ENCODE results near the gene XIRP1.
"Not testable (repeated sequence)": the region's sequence is repeated elsewhere in the genome, so short reads cannot be mapped to it uniquely, and the experiment has no call there.

The XIRP1 gene

GRCh38 chr3:39192490-39193092 lies at the start of gene XIRP1:
XIRP1 (minus strand) TSS chr3:39192595; CDS start chr3:39189445, 3,150 bp downstream.
- no peak for DNase-seq (ENCODE audit: low read depth)
- H3K4me3 ChIP-seq (ENCODE audit: low read length), result no peak within 1 kb of the TSS
- TF ChIP-seq, protein P1, sequence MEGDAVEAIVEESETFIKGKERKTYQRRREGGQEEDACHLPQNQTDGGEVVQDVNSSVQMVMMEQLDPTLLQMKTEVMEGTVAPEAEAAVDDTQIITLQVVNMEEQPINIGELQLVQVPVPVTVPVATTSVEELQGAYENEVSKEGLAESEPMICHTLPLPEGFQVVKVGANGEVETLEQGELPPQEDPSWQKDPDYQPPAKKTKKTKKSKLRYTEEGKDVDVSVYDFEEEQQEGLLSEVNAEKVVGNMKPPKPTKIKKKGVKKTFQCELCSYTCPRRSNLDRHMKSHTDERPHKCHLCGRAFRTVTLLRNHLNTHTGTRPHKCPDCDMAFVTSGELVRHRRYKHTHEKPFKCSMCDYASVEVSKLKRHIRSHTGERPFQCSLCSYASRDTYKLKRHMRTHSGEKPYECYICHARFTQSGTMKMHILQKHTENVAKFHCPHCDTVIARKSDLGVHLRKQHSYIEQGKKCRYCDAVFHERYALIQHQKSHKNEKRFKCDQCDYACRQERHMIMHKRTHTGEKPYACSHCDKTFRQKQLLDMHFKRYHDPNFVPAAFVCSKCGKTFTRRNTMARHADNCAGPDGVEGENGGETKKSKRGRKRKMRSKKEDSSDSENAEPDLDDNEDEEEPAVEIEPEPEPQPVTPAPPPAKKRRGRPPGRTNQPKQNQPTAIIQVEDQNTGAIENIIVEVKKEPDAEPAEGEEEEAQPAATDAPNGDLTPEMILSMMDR (conservative IDR thresholded peaks at IDR 0.05; ENCODE audit: low read length), result no peak

- H3K4me3 ChIP-seq (ENCODE audit: low read length), result no peak overlapping the region
- TF ChIP-seq, protein P1 (conservative IDR thresholded peaks at IDR 0.05; ENCODE audit: low read length), result no peak
- no peak for DNase-seq (ENCODE audit: low read depth)
Measured at GRCh38 chr3:39241561-39241960, 49.2 kb upstream of the XIRP1 start.

DNA sequence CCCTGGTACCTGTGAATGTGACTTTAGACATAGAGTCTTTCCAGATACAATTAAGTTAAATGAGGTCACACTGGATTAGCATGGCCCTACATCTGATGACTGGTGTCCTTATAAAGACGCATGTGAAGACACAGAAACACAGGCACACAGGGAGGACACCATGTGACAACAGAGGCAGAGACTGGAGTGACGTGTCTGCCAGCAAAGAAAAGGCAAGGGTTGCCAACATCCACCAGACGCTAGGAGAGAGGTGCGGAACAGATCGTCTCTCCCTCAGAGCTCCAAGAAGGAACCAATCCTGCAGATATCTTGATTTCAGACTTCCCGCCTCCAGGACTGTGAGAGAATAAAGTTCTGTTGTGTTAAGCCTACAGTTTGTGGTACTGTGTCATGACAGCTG lies 44.6 kb upstream of the XIRP1 start:
- no peak for DNase-seq (ENCODE audit: low read depth)
- TF ChIP-seq, protein P1 (conservative IDR thresholded peaks at IDR 0.05; ENCODE audit: low read length), result no peak
- no peak overlapping the region for H3K4me3 ChIP-seq (ENCODE audit: low read length)

GRCh38 chr3:39234651-39235050 lies 42.3 kb upstream of the XIRP1 start:
- DNase-seq (ENCODE audit: low read depth), result no peak
- H3K4me3 ChIP-seq (ENCODE audit: low read length), result no peak overlapping the region
- TF ChIP-seq, protein P1 (conservative IDR thresholded peaks at IDR 0.05; ENCODE audit: low read length), result no peak

DNA sequence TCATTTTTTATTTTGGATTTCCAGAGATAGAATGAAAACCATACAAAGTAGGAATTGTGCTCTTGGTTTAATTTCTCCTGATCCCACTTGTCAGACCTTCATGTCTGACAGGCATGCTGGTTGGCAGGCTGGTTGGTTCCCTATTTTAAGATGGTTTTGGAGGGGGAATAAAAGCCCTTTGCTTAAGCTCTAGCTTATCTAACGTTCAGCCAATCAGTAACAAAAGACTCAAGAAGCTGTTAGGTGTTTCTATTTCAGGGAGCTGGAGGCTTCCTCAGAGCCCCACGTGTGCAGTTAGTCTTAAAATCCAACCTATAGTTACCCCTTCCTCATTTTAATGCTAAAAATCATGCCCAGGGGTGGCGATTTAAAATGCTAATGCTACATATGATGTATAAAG lies 40.5 kb upstream of the XIRP1 start:
- DNase-seq (ENCODE audit: low read depth), result no peak
- no peak overlapping the region for H3K4me3 ChIP-seq (ENCODE audit: low read length)
- TF ChIP-seq, protein P1 (conservative IDR thresholded peaks at IDR 0.05; ENCODE audit: low read length), result no peak

DNA sequence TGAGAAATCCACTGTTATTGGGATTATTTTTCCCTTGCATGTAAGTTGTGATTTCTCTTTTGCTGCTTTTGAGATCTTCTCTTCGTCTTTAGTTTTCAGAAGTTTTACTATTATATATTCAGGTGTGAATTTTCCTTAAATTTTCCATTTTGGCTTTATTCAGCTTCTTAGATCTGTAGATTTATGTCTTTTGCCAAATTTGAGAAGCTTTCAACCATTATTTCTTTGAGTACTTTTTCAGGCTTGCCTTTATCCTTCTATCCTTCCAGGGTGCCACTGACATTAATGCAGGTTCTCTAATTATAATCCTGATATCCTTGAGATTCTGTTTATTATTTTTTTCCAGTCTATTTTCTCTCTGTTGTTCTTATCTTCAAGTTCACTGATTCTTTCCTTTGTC lies 38.1 kb upstream of the XIRP1 start:
- no peak for DNase-seq (ENCODE audit: low read depth)
- TF ChIP-seq, protein P1 (conservative IDR thresholded peaks at IDR 0.05; ENCODE audit: low read length), result no peak
- H3K4me3 ChIP-seq (ENCODE audit: low read length), result no peak overlapping the region

GRCh38 chr3:39228496-39228895 lies 36.1 kb upstream of the XIRP1 start:
- no peak for DNase-seq (ENCODE audit: low read depth)
- TF ChIP-seq, protein P1 (conservative IDR thresholded peaks at IDR 0.05; ENCODE audit: low read length), result no peak
- no peak overlapping the region for H3K4me3 ChIP-seq (ENCODE audit: low read length)

- DNase-seq (ENCODE audit: low read depth); H3K4me3 ChIP-seq (ENCODE audit: low read length): not testable (repeated sequence)
Measured at GRCh38 chr3:39227596-39227995, 35.2 kb upstream of the XIRP1 start.
